Thyroid gland (tissue), 4 donors: ENCODE results near the gene ZNF423. TPM values are rescaled to one million over a fixed set of nuclear protein-coding genes. Genes with fewer than 3 reads are reported as not detected.

Source experiments
- DNase-seq, 2 donors: peaks; one replicate each; pipeline ENCODE4 v3.0.0-alpha.2; 2019
- H3K27ac ChIP-seq, 3 donors: fragments of 200-600 bp; sonication (generic); 1 replicate in 2 of 3; 2 replicates in 1 of 3; pipeline ENCODE4 v1.5.1; 2016 to 2019; ENCODE audit warnings: mild to moderate bottlenecking in 1 of 3, moderate library complexity in 1 of 3
- H3K27me3 ChIP-seq: fragments of 200-600 bp; sonication (generic); one replicate; pipeline ENCODE4 v1.5.1; 2019
- H3K36me3 ChIP-seq, 2 donors: fragments of 200-600 bp; sonication (generic); one replicate each; pipeline ENCODE4 v1.5.1; 2016 to 2019
- H3K4me1 ChIP-seq, 2 donors: fragments of 200-600 bp; sonication (generic); one replicate each; pipeline ENCODE4 v1.5.1; 2017 to 2019
- H3K4me3 ChIP-seq, 3 donors: fragments of 200-600 bp; sonication (generic); replicated peaks in 1 of 3; 1 replicate in 2 of 3; 2 replicates in 1 of 3; pipeline ENCODE4 v1.5.1; 2016; ENCODE audit warnings: mild to moderate bottlenecking in 1 of 3
- H3K9me3 ChIP-seq: fragments of 200-600 bp; sonication (generic); one replicate; pipeline ENCODE4 v1.5.1; 2017
- CTCF ChIP-seq, 6 experiments: fragments of 200-600 bp in 3 of 6; fragments of 450-650 bp in 3 of 6; sonication (generic) in 3 of 6; IDR thresholded peaks; one replicate each; pipeline ENCODE4 v1.5.1; 2016 to 2019; ENCODE audit warnings: antibody characterized with exemption in 6 of 6, mild to moderate bottlenecking in 2 of 6, inconsistent platforms in 1 of 6, moderate library complexity in 1 of 6
- POLR2A ChIP-seq, 2 donors: fragments of 450-650 bp; IDR thresholded peaks; one replicate each; pipeline ENCODE4 v1.6.1; 2017; ENCODE audit warnings: antibody characterized with exemption in 2 of 2, mild to moderate bottlenecking in 2 of 2, moderate library complexity in 1 of 2
- WGBS, 2 donors: methylation state at CpG; one replicate each; pipeline ENCODE4 v1.1.5; 2017; 5-methylcytosine and 5-hydroxymethylcytosine counted together
- intact Hi-C: fragments of 100-400 bp; cut with DNase I; formaldehyde crosslinking; loops from one replicate; pipeline ENCODE4 v1.15.1; 2023
- total RNA-seq, 4 donors: library from RNA; depleted of rRNA; stranded (reverse); fragments of >200 nt; gene quantifications; one replicate each; pipeline ENCODE4 v1.2.3, GENCODE V29; 2016

The ZNF423 gene
- total RNA-seq, 4 donors from 2014 or later: 7.4 to 10.0 (median 8.5) TPM

- peak; percentile 3 to 18 for DNase-seq
- H3K27ac ChIP-seq: peak overlapping the region in 1 of 3 donors; percentile 17
- intact Hi-C loops: no loop called here
- peaks cover 6 to 19% of the 10 kb centered on the region in 2 donors for H3K4me1 ChIP-seq
- no peaks in the 10 kb centered on the region for H3K9me3 ChIP-seq
- no peaks in the 10 kb centered on the region for H3K27me3 ChIP-seq
- no peak overlapping the region for H3K4me3 ChIP-seq
- no peaks in the 10 kb centered on the region for H3K36me3 ChIP-seq
- 44 to 53% methylated on average over 4 to 14 of the region's 16 CpGs for WGBS, 2 donors
- TF ChIP-seq POLR2A (IDR thresholded peaks at IDR 0.05) (no peak), CTCF (IDR thresholded peaks at IDR 0.05) (no peak)
Observed at GRCh38 chr16:49776085-49776595, 79.8 kb downstream of the ZNF423 start.

GRCh38 chr16:49775581-49775980 is 80.3 kb downstream of the ZNF423 start:
- DNase-seq: no peak
- intact Hi-C loops: no loop called here
- Histone ChIP-seq H3K4me3 (no peak overlapping the region), H3K36me3 (no peaks in the 10 kb centered on the region), H3K4me1 (peaks cover 6 to 19% of the 10 kb centered on the region in 2 donors), H3K27ac (no peak overlapping the region), H3K9me3 (no peaks in the 10 kb centered on the region), H3K27me3 (no peaks in the 10 kb centered on the region)
- 77 to 79% methylated on average over 4 of the region's 4 CpGs for WGBS, 2 donors
- TF ChIP-seq CTCF (IDR thresholded peaks at IDR 0.05): no peak
- no peak for TF ChIP-seq POLR2A (IDR thresholded peaks at IDR 0.05)

- peaks cover 6 to 19% of the 10 kb centered on the region in 2 donors for H3K4me1 ChIP-seq
- intact Hi-C loops: no loop called here
- no peak overlapping the region for H3K27ac ChIP-seq
- no peak overlapping the region for H3K4me3 ChIP-seq
- no peak for DNase-seq
- 59 to 73% methylated on average over 4 of the region's 4 CpGs for WGBS, 2 donors
- no peaks in the 10 kb centered on the region for H3K36me3 ChIP-seq
- TF ChIP-seq POLR2A (IDR thresholded peaks at IDR 0.05): no peak
- H3K9me3 ChIP-seq: no peaks in the 10 kb centered on the region
- H3K27me3 ChIP-seq: no peaks in the 10 kb centered on the region
Observed at GRCh38 chr16:49775018-49775417, 80.9 kb downstream of the ZNF423 start.

- intact Hi-C loops: no loop called here
- no peak overlapping the region for H3K27ac ChIP-seq
- WGBS, 2 donors: 64 to 65% methylated on average over 7 to 10 of the region's 10 CpGs
Observed at GRCh38 chr16:49773534-49774475, 82.1 kb downstream of the ZNF423 start.

GRCh38 chr16:49767998-49768397 is 87.9 kb downstream of the ZNF423 start:
- WGBS, 2 donors: 94 to 96% methylated on average over 23 of the region's 23 CpGs
- no peak for DNase-seq
- intact Hi-C loops: no loop called here
- Histone ChIP-seq H3K27ac (no peak overlapping the region), H3K4me1 (peaks cover 0 to 8% of the 10 kb centered on the region in 2 donors), H3K27me3 (no peaks in the 10 kb centered on the region), H3K4me3 (no peak overlapping the region), H3K36me3 (no peaks in the 10 kb centered on the region), H3K9me3 (no peaks in the 10 kb centered on the region)
- TF ChIP-seq CTCF (IDR thresholded peaks at IDR 0.05) (no peak), POLR2A (IDR thresholded peaks at IDR 0.05) (no peak)

More at GRCh38 chr16:49773534-49774475, 82.1 kb downstream of the ZNF423 start:
- Histone ChIP-seq H3K36me3 (no peaks in the 10 kb centered on the region), H3K27me3 (no peaks in the 10 kb centered on the region), H3K4me1 (peaks cover 6 to 19% of the 10 kb centered on the region in 2 donors), H3K4me3 (no peak overlapping the region), H3K9me3 (no peaks in the 10 kb centered on the region)
- TF ChIP-seq CTCF (IDR thresholded peaks at IDR 0.05) (no peak), POLR2A (IDR thresholded peaks at IDR 0.05) (no peak)
- no peak for DNase-seq
